Mammary epithelial cell (primary cell): ENCODE results near the gene MFSD2A.

Experiments
- EZH2 ChIP-seq: IDR thresholded peaks from 2 replicates; pipeline ENCODE4 v1.6.1; 2012; ENCODE audit warnings: low read length, inconsistent platforms, borderline replicate concordance
- TF ChIP-seq, protein P1 (sequence below), 2 donors: IDR thresholded peaks in 1 of 2; conservative IDR thresholded peaks in 1 of 2; 2 replicates each; pipeline ENCODE4 v1.5.1; 2011 to 2012; ENCODE audit warnings: inconsistent platforms in 2 of 2, low read length in 2 of 2, mild to moderate bottlenecking in 2 of 2, control low read depth in 1 of 2, low read depth in 1 of 2; ENCODE audit not compliant: insufficient read depth in 1 of 2; ENCODE audit errors: extremely low read depth in 1 of 2

DNA sequence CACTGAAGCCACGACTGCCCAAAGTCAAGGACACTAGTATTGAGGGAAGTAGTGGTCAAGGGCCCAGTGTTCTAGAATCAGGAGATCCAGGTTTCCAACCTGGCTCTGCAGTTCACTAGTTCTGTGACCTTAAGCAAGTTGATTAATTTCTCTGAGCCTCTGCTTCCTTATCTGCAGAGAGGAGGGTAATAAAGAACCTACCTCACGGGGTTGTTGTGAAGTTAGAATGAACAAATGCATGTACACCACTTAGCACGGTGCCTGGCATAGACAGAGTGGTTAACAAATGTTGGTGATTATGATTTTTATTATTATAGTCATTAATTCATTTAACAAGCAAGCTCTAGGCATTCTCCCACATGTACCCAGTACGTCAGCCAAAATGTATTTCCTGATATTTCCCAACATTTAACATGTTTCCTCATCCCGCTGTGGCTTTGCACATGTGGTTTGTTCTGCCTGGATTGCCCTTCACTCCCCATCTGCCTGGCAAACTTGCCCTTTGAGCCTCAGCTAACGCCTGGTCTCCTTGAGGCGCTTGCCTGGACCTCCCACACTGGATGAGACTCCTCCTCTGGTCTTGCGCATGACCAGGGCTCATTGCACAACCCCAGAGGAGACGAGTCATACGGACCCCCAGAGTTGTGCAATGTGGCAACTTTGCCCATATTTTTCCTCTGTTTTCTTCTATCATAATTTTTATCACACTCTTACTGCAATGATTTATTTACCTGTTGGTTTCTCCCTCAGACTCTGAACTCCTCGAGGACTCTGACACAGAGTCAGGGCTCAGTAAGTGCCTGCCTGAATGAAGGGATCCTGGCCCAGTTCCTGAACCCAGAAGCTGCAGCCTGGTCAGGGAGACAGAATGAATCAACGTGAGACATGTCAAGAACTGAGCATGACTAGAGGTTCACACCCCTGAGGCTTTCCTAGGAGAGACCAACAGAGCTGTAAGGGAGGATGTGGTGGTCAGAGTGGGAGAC lies 20.7 kb upstream of the MFSD2A start:
- TF ChIP-seq, protein P1, sequence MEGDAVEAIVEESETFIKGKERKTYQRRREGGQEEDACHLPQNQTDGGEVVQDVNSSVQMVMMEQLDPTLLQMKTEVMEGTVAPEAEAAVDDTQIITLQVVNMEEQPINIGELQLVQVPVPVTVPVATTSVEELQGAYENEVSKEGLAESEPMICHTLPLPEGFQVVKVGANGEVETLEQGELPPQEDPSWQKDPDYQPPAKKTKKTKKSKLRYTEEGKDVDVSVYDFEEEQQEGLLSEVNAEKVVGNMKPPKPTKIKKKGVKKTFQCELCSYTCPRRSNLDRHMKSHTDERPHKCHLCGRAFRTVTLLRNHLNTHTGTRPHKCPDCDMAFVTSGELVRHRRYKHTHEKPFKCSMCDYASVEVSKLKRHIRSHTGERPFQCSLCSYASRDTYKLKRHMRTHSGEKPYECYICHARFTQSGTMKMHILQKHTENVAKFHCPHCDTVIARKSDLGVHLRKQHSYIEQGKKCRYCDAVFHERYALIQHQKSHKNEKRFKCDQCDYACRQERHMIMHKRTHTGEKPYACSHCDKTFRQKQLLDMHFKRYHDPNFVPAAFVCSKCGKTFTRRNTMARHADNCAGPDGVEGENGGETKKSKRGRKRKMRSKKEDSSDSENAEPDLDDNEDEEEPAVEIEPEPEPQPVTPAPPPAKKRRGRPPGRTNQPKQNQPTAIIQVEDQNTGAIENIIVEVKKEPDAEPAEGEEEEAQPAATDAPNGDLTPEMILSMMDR (conservative IDR thresholded peaks at IDR 0.05 in 1 of 2, IDR thresholded peaks at IDR 0.05 in 1 of 2; ENCODE audit: extremely low read depth in 1 of 2, insufficient read depth in 1 of 2, low read depth in 1 of 2, low read length in 2 of 2), result no peak
- TF ChIP-seq EZH2, result no peak
